ENCODE data around the gene RETREG3. TPM values are rescaled to one million over a fixed set of nuclear protein-coding genes. Genes with fewer than 3 reads are reported as not detected.
"Not testable (repeated sequence)": the region's sequence is repeated elsewhere in the genome, so short reads cannot be mapped to it uniquely, and the experiment has no call there.

RETREG3 gene
- total RNA-seq, 6 experiments from 2014 or later: 31.0 to 49.4 (median 43.2) TPM

DNA sequence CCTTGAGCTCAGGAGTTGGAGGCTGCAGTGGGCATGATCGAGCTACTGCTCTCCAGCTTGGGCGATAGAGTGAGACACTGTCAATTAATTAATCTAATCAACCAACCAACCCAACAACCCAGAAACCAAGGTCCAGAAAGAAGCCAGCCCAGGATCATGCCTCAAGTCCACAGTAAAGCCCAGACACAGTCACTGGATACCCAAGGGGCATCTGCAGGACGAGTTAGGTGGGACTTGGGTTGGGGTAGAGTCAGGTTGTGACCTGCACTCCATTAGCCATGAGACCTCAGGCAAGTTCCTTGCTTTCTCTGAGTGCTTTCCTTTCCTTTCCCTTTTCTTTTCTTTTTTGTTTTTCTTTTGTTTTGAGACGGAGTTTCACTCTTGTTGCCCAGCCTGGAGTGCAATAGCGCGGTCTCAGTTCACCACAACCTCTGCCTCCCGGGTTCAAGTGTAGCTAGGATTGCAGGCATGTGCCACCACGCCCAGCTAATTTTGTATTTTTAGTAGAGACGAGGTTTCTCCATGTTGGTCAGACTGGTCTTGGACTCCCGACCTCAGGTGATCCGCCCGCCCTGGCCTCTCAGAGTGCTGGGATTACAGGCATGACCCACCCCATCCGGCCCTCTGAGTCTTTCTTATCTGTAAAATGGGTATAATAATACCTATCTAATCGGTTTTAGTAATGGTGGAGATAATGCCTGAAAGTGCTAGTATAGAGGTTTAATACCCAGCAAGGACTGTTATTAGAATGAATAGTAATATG, 60.0 kb downstream of the RETREG3 start:
- Histone ChIP-seq H3K4me1 (peaks cover 0 to 29% (median 13%) of the 10 kb centered on the region in 4 donors), H3K27me3 (no peaks in the 10 kb centered on the region), H3K9me3 (no peaks in the 10 kb centered on the region), H3K27ac (no peak overlapping the region), H3K36me3 (no peaks in the 10 kb centered on the region), H3K4me3 (no peak overlapping the region)
- TF ChIP-seq CTCF (IDR thresholded peaks at IDR 0.05) (no peak), POLR2A (IDR thresholded peaks at IDR 0.05) (no peak)
- WGBS (ENCODE audit: insufficient coverage, low coverage, low lambda C conversion rate, missing lambda C conversion rate): 72% methylated on average over 12 of the region's 14 CpGs
- ATAC-seq: no peak
- intact Hi-C loops (cut with DNase I): no loop called here
- no peak for DNase-seq

DNA sequence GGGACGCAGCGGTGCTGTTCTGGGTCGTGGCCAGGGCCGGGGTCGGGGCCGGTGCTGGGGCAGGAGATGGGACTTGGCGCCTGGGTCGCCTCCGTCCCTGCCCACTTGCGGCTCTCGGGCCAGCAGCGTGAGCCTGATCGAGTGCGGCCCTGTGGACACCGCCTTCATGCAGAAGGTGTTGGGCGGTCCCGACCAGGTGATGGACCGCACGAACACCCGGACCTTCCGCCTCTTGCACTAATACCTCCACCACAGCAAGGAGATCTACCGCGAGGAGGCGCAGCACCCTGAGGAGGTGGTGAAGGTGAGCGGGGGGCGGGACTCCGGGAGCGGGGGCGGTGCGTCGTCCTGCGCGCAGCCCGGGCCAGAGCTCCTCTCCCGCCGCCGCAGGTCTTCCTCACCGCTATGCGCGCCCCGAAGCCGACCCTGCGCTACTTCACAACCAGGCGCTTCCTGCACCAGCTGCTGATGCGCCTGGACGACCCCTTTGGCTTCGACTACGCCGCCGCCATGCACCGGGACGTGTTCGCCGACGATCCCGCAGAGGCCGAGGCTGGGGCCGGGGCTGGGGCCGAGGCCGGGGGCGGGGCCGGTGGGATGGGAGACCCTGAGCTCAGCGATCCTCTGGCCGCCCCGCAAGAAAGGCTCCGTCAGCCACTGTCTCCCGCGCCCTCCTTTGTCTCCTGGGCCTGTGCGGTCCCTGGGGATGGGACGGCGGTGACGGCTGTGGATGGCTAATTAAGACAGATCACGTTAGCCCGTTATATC, 60.9 kb downstream of the RETREG3 start:
- Histone ChIP-seq H3K9me3 (no peaks in the 10 kb centered on the region), H3K27ac (no peak overlapping the region), H3K4me1 (peaks cover 0 to 26% (median 12%) of the 10 kb centered on the region in 4 donors), H3K27me3 (no peaks in the 10 kb centered on the region), H3K4me3 (peak overlapping the region; percentile 36 to 48 (median 44)), H3K36me3 (peaks cover 0 to 4% (median under 1%) of the 10 kb centered on the region in 4 donors)
- intact Hi-C loops (cut with DNase I): no loop called here
- ATAC-seq (peak; percentile 75 to 85 (median 79)), DNase-seq (peak; percentile 80 to 87 (median 85))
- peak; percentile 36 to 53 (median 50) for TF ChIP-seq CTCF (IDR thresholded peaks at IDR 0.05)
- no peak for TF ChIP-seq POLR2A (IDR thresholded peaks at IDR 0.05)
- WGBS (ENCODE audit: insufficient coverage, low coverage, low lambda C conversion rate, missing lambda C conversion rate): no CpG with 5 or more reads among the region's 74 CpGs

DNA sequence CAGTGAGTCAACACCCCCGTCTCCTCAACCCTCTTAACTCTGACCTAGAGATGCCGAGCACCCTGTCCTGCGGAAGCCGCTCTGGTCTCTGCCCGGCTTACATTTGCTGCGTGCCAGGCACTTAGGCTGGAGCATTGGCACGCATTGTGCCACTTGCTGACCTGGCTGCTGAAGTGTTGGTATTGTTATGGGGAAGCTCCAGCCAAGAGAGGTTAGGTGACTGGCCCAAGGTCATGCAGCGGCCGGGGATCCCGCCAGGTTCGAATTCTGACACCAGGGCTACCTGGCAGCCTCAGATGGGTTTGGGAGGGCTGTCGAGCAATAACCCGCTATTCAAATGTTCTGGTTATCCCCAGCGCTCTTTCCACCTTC, 61.5 kb downstream of the RETREG3 start:
- peak; percentile 62 to 86 (median 72) for DNase-seq
- peaks cover 0 to 10% (median 2%) of the 10 kb centered on the region in 4 donors for H3K36me3 ChIP-seq
- H3K27me3 ChIP-seq: no peaks in the 10 kb centered on the region
- H3K4me1 ChIP-seq: peaks cover 0 to 26% (median 12%) of the 10 kb centered on the region in 4 donors
- H3K4me3 ChIP-seq: peak overlapping the region; percentile 36 to 48 (median 44)
- no peak overlapping the region for H3K27ac ChIP-seq
- WGBS (ENCODE audit: insufficient coverage, low coverage, low lambda C conversion rate, missing lambda C conversion rate): 0% methylated on average over 6 of the region's 14 CpGs
- TF ChIP-seq CTCF (IDR thresholded peaks at IDR 0.05): no peak
- TF ChIP-seq POLR2A (IDR thresholded peaks at IDR 0.05): no peak
- intact Hi-C loops (cut with DNase I): no loop called here
- no peaks in the 10 kb centered on the region for H3K9me3 ChIP-seq
- ATAC-seq: peak; percentile 47 to 63 (median 54)

- H3K27me3 ChIP-seq: no peaks in the 10 kb centered on the region
- intact Hi-C loops (cut with DNase I): no loop called here
- DNase-seq (no peak), ATAC-seq (no peak)
- 100% methylated on average over 1 of the region's 23 CpGs for WGBS (ENCODE audit: insufficient coverage, low coverage, low lambda C conversion rate, missing lambda C conversion rate)
- no peak overlapping the region for H3K27ac ChIP-seq
- H3K36me3 ChIP-seq: peaks cover 0 to 11% (median 3%) of the 10 kb centered on the region in 4 donors
- no peak overlapping the region for H3K4me3 ChIP-seq
- H3K9me3 ChIP-seq: no peaks in the 10 kb centered on the region
- no peak for TF ChIP-seq CTCF (IDR thresholded peaks at IDR 0.05)
- no peak for TF ChIP-seq POLR2A (IDR thresholded peaks at IDR 0.05)
- peaks cover 0 to 27% (median 13%) of the 10 kb centered on the region in 4 donors for H3K4me1 ChIP-seq
Observed at GRCh38 chr17:42547001-42547461, 62.1 kb downstream of the RETREG3 start.

- DNase-seq; H3K4me3 ChIP-seq; H3K9me3 ChIP-seq; intact Hi-C loops (cut with DNase I); H3K27me3 ChIP-seq; ATAC-seq: not testable (repeated sequence)
- H3K36me3 ChIP-seq: peaks cover 0 to 11% (median 4%) of the 10 kb centered on the region in 4 donors
- H3K27ac ChIP-seq: peak overlapping the region in 2 of 3 donors; percentile 53 to 69
- WGBS (ENCODE audit: insufficient coverage, low coverage, low lambda C conversion rate, missing lambda C conversion rate): 84% methylated on average over 5 of the region's 9 CpGs
- H3K4me1 ChIP-seq: peaks cover 0 to 38% (median 13%) of the 10 kb centered on the region in 4 donors
Observed at GRCh38 chr17:42545755-42546505, 63.2 kb downstream of the RETREG3 start.

All from right lobe of liver (tissue), 6 donors.